IMR-90 (cell line): ENCODE data around the gene TFAP2B.

Experiments
- CEBPB ChIP-seq: IDR thresholded peaks from 2 replicates; pipeline ENCODE4 v1.6.1; 2012; ENCODE audit warnings: low read depth, low read length, improper control_type of control experiment
- CTCF ChIP-seq: conservative IDR thresholded peaks from 2 replicates; pipeline ENCODE4 v1.5.1; 2012; ENCODE audit warnings: mild to moderate bottlenecking, low read depth, low read length, improper control_type of control experiment

GRCh38 chr6:50836231-50836630, 17.6 kb downstream of the TFAP2B start:
- TF ChIP-seq CTCF (no peak), CEBPB (no peak)
